ENCODE measurements around the gene AKR7A2.

DNA sequence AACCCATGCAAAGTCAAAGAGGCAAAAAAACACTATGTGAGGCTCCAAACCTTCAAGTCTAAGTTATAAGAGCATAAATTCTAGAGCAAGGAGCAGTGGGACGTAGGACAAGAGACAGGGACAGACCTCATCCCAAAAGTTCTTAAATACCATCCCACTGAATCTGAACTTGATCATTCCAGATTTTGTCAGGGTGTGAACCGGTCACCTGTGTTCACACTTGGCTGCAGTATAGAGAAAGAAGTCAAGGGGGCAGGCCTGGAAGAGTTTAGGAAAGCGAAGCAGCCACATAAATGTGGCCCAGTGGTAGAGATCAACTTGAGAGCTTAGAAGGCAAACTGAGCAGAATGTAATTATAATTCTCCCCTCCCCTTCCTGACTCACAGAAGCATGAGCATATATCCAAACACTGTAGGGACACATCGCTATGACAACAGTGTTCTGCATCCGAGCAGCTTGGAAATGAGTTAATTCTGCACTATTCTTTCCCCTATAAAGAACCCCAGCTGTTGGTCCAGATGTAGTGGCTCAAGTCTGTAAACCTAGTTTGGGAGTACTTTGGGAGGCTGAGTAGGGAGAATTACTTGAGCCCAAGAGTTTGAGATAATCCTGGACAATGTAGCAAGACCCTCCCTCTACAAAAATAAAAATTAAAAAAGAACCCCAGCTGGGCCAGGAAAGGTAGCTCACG, 2.7 kb downstream of the AKR7A2 start:
- TF ChIP-seq, protein P1, sequence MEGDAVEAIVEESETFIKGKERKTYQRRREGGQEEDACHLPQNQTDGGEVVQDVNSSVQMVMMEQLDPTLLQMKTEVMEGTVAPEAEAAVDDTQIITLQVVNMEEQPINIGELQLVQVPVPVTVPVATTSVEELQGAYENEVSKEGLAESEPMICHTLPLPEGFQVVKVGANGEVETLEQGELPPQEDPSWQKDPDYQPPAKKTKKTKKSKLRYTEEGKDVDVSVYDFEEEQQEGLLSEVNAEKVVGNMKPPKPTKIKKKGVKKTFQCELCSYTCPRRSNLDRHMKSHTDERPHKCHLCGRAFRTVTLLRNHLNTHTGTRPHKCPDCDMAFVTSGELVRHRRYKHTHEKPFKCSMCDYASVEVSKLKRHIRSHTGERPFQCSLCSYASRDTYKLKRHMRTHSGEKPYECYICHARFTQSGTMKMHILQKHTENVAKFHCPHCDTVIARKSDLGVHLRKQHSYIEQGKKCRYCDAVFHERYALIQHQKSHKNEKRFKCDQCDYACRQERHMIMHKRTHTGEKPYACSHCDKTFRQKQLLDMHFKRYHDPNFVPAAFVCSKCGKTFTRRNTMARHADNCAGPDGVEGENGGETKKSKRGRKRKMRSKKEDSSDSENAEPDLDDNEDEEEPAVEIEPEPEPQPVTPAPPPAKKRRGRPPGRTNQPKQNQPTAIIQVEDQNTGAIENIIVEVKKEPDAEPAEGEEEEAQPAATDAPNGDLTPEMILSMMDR (IDR thresholded peaks at IDR 0.05 in 8 of 11, conservative IDR thresholded peaks at IDR 0.05 in 3 of 11): no peak
- TF ChIP-seq POLR2AphosphoS5 (IDR thresholded peaks at IDR 0.05) (no peak), POLR2A (IDR thresholded peaks at IDR 0.05) (no peak)

Data from spleen (tissue), 7 donors.